Renal cortex interstitium (tissue), 11 donors: ENCODE measurements around the gene CLCN2. TPM values are rescaled to one million over a fixed set of nuclear protein-coding genes. Genes with fewer than 3 reads are reported as not detected.

Experiments
- DNase-seq, 11 donors: peaks; one replicate each; pipeline ENCODE4 v3.0.0-alpha.2; 2013; ENCODE audit warnings: low read depth in 9 of 11, low spot score in 4 of 11; ENCODE audit errors: extremely low read depth in 1 of 11
- polyA plus RNA-seq, 3 donors: library from polyadenylated mRNA; unstranded; fragments of 120-200 nt; gene quantifications; one replicate each; pipeline ENCODE4 v1.2.1, GENCODE V29; 2013; ENCODE audit not compliant: insufficient read length in 3 of 3

CLCN2 gene
- polyA plus RNA-seq, 3 donors = 9.7 to 14.0 (median 11.5) TPM

DNA sequence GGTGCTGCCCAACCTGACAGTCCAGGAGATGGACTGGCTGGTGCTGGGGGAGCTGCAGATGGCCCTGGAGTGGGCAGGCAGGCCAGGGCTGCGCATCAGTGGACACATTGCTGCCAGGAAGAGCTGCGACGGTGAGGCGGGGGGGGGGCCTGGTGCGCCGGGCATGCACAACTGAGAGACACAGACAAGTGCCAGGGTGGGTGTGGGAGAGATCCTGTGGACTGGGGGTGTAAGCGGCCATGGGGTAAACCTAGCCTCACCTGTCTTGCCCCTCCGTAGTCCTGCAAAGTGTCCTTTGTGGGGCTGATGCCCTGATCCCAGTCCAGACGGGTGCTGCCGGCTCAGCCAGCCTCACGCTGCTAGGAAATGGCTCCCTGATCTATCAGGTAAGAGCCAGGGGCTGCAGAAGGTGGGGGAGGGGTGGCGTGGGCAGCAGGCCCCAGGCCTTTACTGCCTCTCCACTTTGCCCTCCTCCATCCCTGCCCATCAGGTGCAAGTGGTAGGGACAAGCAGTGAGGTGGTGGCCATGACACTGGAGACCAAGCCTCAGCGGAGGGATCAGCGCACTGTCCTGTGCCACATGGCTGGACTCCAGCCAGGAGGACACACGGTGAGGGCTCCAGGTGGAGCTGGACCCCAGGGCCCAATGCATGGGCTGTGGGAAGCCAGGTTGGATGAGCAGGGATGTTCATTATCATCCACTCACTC lies 21.8 kb upstream of the CLCN2 start:
- no peak for DNase-seq

DNA sequence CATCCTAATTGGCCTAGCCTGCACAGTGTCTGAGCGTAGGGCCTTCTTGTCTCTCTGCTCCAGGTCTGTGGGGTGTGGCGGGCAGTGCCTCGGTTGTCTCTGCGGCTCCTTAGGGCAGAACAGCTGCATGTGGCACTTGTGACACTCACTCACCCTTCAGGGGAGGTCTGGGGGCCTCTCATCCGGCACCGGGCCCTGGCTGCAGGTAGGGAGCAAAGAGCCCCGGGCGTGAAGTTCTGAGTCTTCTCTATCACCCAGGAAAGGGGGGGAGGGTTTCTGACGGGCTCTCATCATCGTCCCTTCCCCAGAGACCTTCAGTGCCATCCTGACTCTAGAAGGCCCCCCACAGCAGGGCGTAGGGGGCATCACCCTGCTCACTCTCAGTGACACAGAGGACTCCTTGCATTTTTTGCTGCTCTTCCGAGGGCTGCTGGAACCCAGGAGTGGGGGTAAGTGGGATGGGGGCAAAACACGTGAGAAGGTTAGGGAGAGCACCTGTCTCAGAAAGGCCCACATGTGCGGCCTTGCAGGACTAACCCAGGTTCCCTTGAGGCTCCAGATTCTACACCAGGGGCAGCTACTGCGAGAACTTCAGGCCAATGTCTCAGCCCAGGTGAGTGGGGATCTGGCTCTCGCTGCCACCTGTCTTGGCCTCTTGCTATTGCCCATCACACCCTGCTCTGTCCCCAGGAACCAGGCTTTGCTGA lies 21.1 kb upstream of the CLCN2 start:
- DNase-seq = no peak

DNA sequence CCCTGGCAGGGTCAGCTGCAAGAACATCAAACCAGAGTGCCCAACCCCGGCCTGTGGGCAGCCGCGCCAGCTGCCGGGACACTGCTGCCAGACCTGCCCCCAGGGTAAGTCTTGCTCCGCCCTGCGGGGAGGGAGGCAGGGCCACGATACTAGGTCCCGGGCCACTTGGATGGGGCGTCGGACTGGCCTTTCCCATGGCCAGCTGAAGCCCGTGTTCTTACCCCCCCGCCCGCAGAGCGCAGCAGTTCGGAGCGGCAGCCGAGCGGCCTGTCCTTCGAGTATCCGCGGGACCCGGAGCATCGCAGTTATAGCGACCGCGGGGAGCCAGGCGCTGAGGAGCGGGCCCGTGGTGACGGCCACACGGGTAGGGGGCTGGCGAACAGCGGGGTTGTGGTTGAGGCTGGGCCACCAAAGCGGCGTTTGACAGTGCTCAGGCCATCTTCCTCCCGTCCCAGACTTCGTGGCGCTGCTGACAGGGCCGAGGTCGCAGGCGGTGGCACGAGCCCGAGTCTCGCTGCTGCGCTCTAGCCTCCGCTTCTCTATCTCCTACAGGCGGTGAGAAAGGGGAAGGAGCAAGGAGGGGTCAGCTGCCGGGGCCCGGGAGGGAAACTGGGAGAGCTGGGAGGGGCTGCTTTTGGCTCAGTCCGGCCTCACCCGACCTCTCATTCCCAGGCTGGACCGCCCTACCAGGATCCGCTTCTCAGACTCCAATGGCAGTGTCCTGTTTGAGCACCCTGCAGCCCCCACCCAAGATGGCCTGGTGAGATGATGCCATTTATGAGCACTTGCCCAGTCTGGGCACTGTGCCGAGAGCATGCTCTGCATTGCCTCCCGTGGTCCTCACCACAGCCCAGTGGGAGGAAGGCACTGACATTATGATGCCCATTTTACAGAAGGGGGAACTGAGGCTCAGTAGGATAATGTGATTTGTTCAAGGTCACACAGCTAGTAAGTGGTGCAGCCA lies 20.1 kb upstream of the CLCN2 start:
- DNase-seq = no peak

DNA sequence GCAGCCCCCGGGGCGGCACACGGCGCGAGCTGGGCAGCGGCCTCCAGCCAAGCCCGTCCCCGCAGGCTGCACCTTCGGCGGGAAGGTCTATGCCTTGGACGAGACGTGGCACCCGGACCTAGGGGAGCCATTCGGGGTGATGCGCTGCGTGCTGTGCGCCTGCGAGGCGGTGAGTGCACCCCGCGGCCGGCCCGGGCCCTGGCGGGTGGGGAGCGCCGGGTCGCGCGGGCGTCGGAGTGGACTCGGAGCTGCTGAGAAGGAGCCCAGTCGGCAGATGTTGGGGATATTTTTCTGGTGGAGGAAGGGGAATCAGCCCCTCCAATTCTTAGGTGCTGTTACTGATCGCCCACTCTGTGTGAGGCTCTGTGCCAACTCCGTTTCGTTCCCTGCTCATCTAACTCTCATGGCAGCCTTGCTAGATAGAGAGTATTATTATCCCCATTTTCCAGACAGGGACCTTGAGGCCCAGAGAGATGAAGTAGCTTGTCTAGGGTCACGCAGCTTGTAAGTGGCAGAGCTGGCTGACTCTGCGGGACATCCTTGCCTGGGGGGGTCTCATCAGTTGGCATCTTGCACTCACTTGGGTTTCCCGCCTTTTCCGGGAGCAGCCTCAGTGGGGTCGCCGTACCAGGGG lies 19.3 kb upstream of the CLCN2 start:
- DNase-seq = no peak

DNA sequence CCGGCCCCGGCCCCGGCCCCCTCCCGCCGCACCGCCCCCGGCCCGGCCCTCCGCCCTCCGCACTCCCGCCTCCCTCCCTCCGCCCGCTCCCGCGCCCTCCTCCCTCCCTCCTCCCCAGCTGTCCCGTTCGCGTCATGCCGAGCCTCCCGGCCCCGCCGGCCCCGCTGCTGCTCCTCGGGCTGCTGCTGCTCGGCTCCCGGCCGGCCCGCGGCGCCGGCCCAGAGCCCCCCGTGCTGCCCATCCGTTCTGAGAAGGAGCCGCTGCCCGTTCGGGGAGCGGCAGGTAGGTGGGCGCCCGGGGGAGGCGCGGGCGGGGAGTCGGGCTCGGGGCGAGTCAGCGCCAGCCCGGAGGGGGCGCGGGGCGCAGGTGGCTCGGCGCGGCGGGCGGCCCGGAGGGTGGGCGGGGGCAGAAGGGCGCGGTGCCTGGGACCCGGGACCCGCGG lies 18.8 kb upstream of the CLCN2 start:
- DNase-seq = peak in 1 of 11 donors; percentile 65

DNA sequence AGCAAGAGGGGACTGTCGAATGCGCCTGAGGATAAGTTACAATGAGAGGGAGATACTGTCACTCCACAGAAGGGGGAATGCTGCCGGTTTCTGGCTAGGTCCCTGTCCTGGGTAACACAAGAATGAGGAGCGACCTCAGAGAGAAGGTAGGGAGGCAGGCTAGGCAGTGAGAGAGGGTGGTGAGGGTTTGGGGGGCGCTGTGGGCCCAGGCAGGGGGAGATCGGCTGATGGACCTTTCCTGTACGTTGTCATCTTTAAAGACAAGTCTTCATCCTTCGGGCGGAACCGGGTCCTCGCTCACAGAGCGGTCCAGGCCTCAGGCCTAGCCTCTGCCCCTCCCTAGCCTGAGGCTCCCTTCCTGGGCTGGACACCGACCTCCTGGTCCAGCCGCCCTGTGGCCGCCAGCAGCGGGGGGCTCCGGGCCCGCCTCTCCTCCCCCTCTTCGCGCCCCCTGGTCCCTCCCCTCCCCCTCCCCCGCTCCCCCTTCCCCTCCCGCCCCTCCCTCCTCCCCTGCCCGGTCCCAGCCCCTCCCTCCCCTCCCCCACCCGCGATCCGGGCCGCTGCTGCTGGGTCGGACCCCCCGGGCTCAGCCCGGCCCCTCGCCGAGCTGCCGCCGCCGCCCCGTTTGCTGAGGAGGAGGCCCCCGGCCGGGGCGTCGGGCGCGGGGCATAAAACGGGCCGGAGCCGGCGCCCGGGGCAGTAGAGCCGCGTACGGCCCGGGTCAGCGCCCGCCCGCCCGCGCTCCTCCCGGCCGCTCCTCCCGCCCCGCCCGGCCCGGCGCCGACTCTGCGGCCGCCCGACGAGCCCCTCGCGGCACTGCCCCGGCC lies 18.2 kb upstream of the CLCN2 start, which contains the start of gene CHRD:
Gene CHRD (plus strand): TSS at position 697 of the 827 bp plus-strand sequence. CDS start 265 bp downstream, outside the sequence.
- no peak for DNase-seq

DNA sequence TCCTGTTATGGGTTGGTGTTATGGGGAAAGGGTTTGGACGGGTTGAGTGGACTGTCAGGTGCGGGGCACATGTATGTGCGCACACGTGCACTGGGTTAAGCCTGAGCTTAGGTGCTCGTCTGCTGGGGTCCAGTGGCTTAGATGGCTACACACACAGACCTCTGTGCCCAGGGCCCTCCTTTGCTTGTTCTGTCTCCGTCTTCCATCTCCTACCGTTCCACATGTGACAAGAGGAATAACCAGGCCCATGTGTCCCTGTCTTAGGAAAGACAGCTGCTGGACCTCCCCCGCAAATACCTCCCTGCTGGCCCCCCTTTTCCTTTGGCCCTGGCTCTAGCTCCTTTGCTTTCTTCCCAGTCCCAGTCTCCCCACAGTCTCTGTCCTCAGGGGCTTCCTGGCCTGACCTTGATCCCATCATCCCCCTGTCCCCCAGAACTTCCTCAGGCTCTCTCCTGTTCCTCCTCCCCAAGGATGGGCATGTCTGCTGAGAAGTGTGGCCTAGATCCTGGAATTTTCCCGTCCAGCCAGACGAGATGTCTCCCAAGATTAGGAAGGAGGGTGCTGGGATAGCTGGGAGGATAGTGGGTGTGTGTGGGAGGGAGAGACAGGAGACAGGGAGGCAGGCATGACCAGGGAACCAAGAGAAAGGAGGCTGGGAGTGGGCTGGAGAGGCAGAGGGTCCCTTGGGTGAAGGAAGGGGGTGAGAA lies 17.4 kb upstream of the CLCN2 start:
- no peak for DNase-seq

GRCh38 chr3:184377882-184378445 lies 16.6 kb upstream of the CLCN2 start, which contains the start of gene THPO:
Gene THPO, minus strand, starts transcription at chr3:184378207. Its CDS starts 1,948 bp downstream, at chr3:184376259.
- DNase-seq = no peak

- no peak for DNase-seq
Observed at GRCh38 chr3:184377374-184377773, 16.0 kb upstream of the CLCN2 start.

- no peak for DNase-seq
Observed at GRCh38 chr3:184375747-184376461, 14.5 kb upstream of the CLCN2 start.

GRCh38 chr3:184373422-184373821 lies 12.0 kb upstream of the CLCN2 start:
- DNase-seq = no peak

GRCh38 chr3:184372911-184373310 lies 11.5 kb upstream of the CLCN2 start:
- DNase-seq = no peak

DNA sequence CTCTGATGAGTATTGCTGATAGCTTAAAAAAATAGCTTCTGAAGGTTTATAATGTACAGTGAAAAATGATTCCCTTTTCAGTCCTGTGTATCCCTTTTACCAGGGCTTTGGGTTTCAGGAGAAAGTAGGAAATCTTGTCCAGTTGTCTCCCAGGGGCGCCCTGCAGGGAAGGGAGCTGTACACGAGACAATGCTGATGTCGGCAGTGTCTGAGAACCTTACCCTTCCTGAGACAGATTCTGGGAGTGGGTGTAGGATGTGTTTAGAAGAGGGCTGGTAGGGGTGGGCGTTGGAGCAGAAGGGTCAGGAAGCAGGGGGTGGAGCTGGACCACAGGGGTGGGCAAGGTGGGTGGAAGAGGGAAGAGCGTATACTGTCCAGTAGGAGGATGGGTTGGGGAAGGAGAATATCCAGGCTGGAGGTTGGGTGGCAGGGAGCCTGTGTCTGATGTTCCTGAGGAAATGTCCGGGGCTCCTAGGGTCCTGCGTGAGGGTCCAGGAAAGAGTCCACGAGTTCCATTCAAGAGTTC lies 11.0 kb upstream of the CLCN2 start:
- no peak for DNase-seq

GRCh38 chr3:184371570-184372018 lies 10.2 kb upstream of the CLCN2 start:
- DNase-seq = peak in 4 of 11 donors; percentile 66 to 75 (median 68)

DNA sequence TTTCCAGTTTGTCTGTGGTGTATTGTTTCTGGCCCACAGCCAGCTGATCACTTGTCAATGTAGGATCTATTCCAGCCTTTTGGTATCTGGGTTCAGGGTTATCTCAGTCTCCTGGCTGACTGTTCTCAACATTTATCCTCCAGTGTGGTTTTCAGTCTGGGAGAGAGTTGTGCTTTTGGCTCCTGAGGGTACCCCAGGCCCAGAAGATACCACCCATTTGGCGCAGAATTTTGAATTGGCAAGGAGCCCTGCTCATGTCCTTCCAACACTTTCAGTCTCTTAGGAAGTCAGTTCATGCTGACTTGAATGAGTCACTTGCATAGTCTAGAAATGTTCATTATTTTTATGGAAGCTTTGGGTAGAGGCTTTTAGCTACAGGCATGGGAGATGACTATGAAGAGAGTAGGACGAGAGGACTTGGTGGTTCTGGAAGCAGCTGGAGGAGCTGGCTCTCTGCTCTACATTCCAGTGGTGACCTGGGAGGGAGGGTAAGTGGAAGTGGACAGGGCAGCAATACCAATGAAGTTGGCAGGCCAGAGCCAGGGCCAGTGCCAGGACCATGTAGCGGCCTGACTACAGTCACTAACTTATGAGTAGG lies 7.3 kb upstream of the CLCN2 start:
- DNase-seq = no peak

GRCh38 chr3:184368116-184368515 lies 6.7 kb upstream of the CLCN2 start:
- no peak for DNase-seq
